LNCaP clone FGC (cell line): ENCODE results near the gene MRPL48.
"Not testable (repeated sequence)": the region's sequence is repeated elsewhere in the genome, so short reads cannot be mapped to it uniquely, and the experiment has no call there.

Source experiments
- DNase-seq: peaks from one replicate; pipeline ENCODE4 v3.0.0-alpha.2; 2011; ENCODE audit warnings: low read depth
- H3K4me3 ChIP-seq: 2 replicates; pipeline ENCODE4 v1.5.1; 2011; ENCODE audit warnings: mild to moderate bottlenecking, low read depth, low read length, control low read depth
- CTCF ChIP-seq: IDR thresholded peaks from 2 replicates; pipeline ENCODE4 v1.5.1; 2012; ENCODE audit warnings: mild to moderate bottlenecking; ENCODE audit not compliant: control insufficient read depth, insufficient read depth; ENCODE audit errors: extremely low read depth

MRPL48 gene

GRCh38 chr11:73787643-73788558 lies at the start of gene MRPL48:
Gene MRPL48 (plus strand): TSS chr11:73787874. CDS start chr11:73787972, 98 bp downstream.
- DNase-seq = peak; percentile 85
- H3K4me3 ChIP-seq = peak within 1 kb of the TSS; percentile 83
- no peak for TF ChIP-seq CTCF

GRCh38 chr11:73743045-73743444 lies 44.6 kb upstream of the MRPL48 start:
- DNase-seq = no peak
- H3K4me3 ChIP-seq = no peak overlapping the region
- no peak for TF ChIP-seq CTCF

- TF ChIP-seq CTCF = no peak
- no peak overlapping the region for H3K4me3 ChIP-seq
- no peak for DNase-seq
Measured at GRCh38 chr11:73746701-73747100, 41.0 kb upstream of the MRPL48 start.

- H3K4me3 ChIP-seq = no peak overlapping the region
- no peak for DNase-seq
- TF ChIP-seq CTCF = no peak
Measured at GRCh38 chr11:73747762-73748161, 39.9 kb upstream of the MRPL48 start.

- no peak for TF ChIP-seq CTCF
- no peak for DNase-seq
Measured at GRCh38 chr11:73748300-73748699, 39.4 kb upstream of the MRPL48 start.

GRCh38 chr11:73749118-73749517 lies 38.6 kb upstream of the MRPL48 start:
- no peak for TF ChIP-seq CTCF
- no peak overlapping the region for H3K4me3 ChIP-seq
- no peak for DNase-seq

More at GRCh38 chr11:73748300-73748699, 39.4 kb upstream of the MRPL48 start:
- no peak overlapping the region for H3K4me3 ChIP-seq

GRCh38 chr11:73750228-73750627 lies 37.4 kb upstream of the MRPL48 start:
- no peak overlapping the region for H3K4me3 ChIP-seq
- TF ChIP-seq CTCF = no peak
- no peak for DNase-seq

- H3K4me3 ChIP-seq, DNase-seq: not testable (repeated sequence)
Measured at GRCh38 chr11:73750862-73751261, 36.8 kb upstream of the MRPL48 start.
